ENCODE measurements around the gene PGF.

DNA sequence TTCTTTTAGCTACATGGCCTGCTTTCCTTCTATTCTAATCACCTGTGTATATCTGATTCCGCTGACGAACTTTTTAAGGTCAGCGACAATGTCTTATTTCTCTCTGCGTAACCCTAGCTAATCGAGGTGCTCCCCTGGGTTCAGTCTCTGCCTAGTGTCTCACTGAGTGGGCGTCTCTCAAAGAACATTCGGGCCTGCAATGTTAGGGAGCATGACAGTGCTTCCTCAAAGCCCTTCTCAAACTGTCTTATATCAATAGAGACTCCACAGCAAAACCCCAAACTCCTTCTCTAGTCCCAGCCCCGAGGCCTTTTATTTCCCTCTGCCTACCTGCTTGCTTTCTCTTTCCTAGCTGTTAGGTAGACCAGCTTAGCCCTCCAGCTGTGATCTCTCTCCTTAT is 18.7 kb downstream of the PGF start:
- TF ChIP-seq ZNF274 (IDR thresholded peaks at IDR 0.05; ENCODE audit: low read depth, low read length) (no peak), YY1 (IDR thresholded peaks at IDR 0.05; ENCODE audit: insufficient read depth, insufficient read length) (no peak)
